Right cardiac atrium (tissue), 5 donors: ENCODE measurements around the gene RANBP3. TPM values are rescaled to one million over a fixed set of nuclear protein-coding genes. Genes with fewer than 3 reads are reported as not detected.

ENCODE experiments used
- ATAC-seq, 2 donors: fragments of 200-7000 bp; cut with Tn5 transposase; one replicate each; pipeline versions ENCODE4 v1.8.0 to v1.9.1; 2020; ENCODE audit warnings: moderate library complexity in 2 of 2, mild to moderate bottlenecking in 1 of 2
- DNase-seq, 3 donors: peaks; one replicate each; pipeline ENCODE4 v3.0.0-alpha.2; 2020
- H3K27ac ChIP-seq: one replicate; pipeline ENCODE4 v1.5.1; 2013; ENCODE audit warnings: mild to moderate bottlenecking, low read length, control low read depth, moderate library complexity
- H3K27me3 ChIP-seq: one replicate; pipeline ENCODE4 v1.6.1; 2013; ENCODE audit not compliant: control insufficient read depth, insufficient read depth
- H3K4me1 ChIP-seq: one replicate; pipeline ENCODE4 v1.6.1; 2013; ENCODE audit warnings: low read length; ENCODE audit not compliant: control insufficient read depth, insufficient read depth
- H3K4me3 ChIP-seq: one replicate; pipeline ENCODE4 v1.5.1; 2013; ENCODE audit warnings: low read length, control low read depth
- H3K9me3 ChIP-seq: one replicate; pipeline ENCODE4 v1.6.1; 2013; ENCODE audit warnings: low read length; ENCODE audit not compliant: control insufficient read depth
- WGBS: extraction: QIAGEN DNeasy Blood & Tissue Kit; methylation state at CpG from one replicate; pipeline ENCODE4 v1.1.7; 2013; 5-methylcytosine and 5-hydroxymethylcytosine counted together
- intact Hi-C, 4 donors: fragments of 100-400 bp; cut with DNase I; formaldehyde crosslinking; loops; one replicate each; pipeline versions ENCODE4 v1.11.0 to v1.14.0; 2022 to 2023
- polyA plus RNA-seq: library from polyadenylated mRNA; stranded (reverse); fragments of 200-250 nt; gene quantifications from one replicate; pipeline ENCODE4 v1.2.3, GENCODE V29; 2013
- total RNA-seq, 4 donors: library from RNA; stranded (reverse); fragmentation: NEBNext Ultra II Directional; extraction: Animal tissue kit (Norgen Biotek cat#: 25700); gene quantifications; one replicate each; pipeline ENCODE4 v1.2.1, GENCODE V29; 2021
- donor health status: healthy with polysubstance abuse.
- donor health status: DM: no; HTN: yes; CAD: no.
- donor health status: DM: no; HTN: no; CAD: no.
- donor health status: DM: no; HTN: yes; CAD: no; lungs with severe emphysema.
- donor health status: DM: yes; HTN: yes; CAD: no.

The RANBP3 gene
- total and polyA plus RNA-seq, 5 donors = 49.6 to 73.8 (median 65.4) TPM

GRCh38 chr19:5935473-5936291, 42.3 kb downstream of the RANBP3 start:
- Histone ChIP-seq H3K4me3 (no peak overlapping the region), H3K27ac (peak overlapping the region; percentile 46), H3K27me3 (no peaks in the 10 kb centered on the region), H3K9me3 (no peaks in the 10 kb centered on the region), H3K4me1 (peaks cover 2% of the 10 kb centered on the region)
- peak in 2 of 3 donors; percentile 71 to 75 for DNase-seq
- 57% methylated on average over 25 of the region's 25 CpGs for WGBS
- intact Hi-C loops = no loop called here
- peak; percentile 32 to 52 for ATAC-seq

- Histone ChIP-seq H3K9me3 (no peaks in the 10 kb centered on the region), H3K27me3 (no peaks in the 10 kb centered on the region), H3K4me3 (no peak overlapping the region), H3K27ac (peak overlapping the region; percentile 49), H3K4me1 (peaks cover 2% of the 10 kb centered on the region)
- peak; percentile 10 to 60 for ATAC-seq
- peak in 2 of 3 donors; percentile 65 to 77 for DNase-seq
- 48% methylated on average over 16 of the region's 16 CpGs for WGBS
- intact Hi-C loops = no loop called here
These were observed 43.0 kb downstream of the RANBP3 start for GRCh38 chr19:5934774-5935472.

GRCh38 chr19:5934069-5934401, 43.9 kb downstream of the RANBP3 start:
- H3K27ac ChIP-seq = no peak overlapping the region
- WGBS = 76% methylated on average over 5 of the region's 5 CpGs
- DNase-seq (peak in 1 of 3 donors; percentile 50), ATAC-seq (peak in 1 of 2 donors; percentile 11)
- peaks cover 2% of the 10 kb centered on the region for H3K4me1 ChIP-seq
- H3K4me3 ChIP-seq = no peak overlapping the region
- intact Hi-C loops = no loop called here
- no peaks in the 10 kb centered on the region for H3K27me3 ChIP-seq
- no peaks in the 10 kb centered on the region for H3K9me3 ChIP-seq

- DNase-seq (peak in 2 of 3 donors; percentile 50 to 54), ATAC-seq (peak in 1 of 2 donors; percentile 8)
- Histone ChIP-seq H3K27ac (no peak overlapping the region), H3K4me3 (no peak overlapping the region), H3K27me3 (no peaks in the 10 kb centered on the region), H3K4me1 (peaks cover 2% of the 10 kb centered on the region), H3K9me3 (no peaks in the 10 kb centered on the region)
- intact Hi-C loops = no loop called here
- 76% methylated on average over 20 of the region's 20 CpGs for WGBS
These were observed 44.4 kb downstream of the RANBP3 start for GRCh38 chr19:5933391-5934068.

GRCh38 chr19:5932609-5933262, 45.2 kb downstream of the RANBP3 start:
- no peaks in the 10 kb centered on the region for H3K9me3 ChIP-seq
- DNase-seq (peak in 2 of 3 donors; percentile 40 to 43), ATAC-seq (no peak)
- WGBS = 92% methylated on average over 21 of the region's 21 CpGs
- intact Hi-C loops = no loop called here
- no peak overlapping the region for H3K27ac ChIP-seq
- H3K4me1 ChIP-seq = peaks cover 2% of the 10 kb centered on the region
- H3K4me3 ChIP-seq = no peak overlapping the region
- H3K27me3 ChIP-seq = no peaks in the 10 kb centered on the region

- Histone ChIP-seq H3K4me3 (no peak overlapping the region), H3K9me3 (no peaks in the 10 kb centered on the region), H3K27me3 (no peaks in the 10 kb centered on the region), H3K27ac (no peak overlapping the region), H3K4me1 (peaks cover 4% of the 10 kb centered on the region)
- 97% methylated on average over 18 of the region's 18 CpGs for WGBS
- DNase-seq (peak in 2 of 3 donors; percentile 37 to 44), ATAC-seq (no peak)
- intact Hi-C loops = no loop called here
These were observed 45.8 kb downstream of the RANBP3 start for GRCh38 chr19:5932146-5932545.

GRCh38 chr19:5931251-5931650, 46.7 kb downstream of the RANBP3 start:
- Histone ChIP-seq H3K4me1 (peaks cover 6% of the 10 kb centered on the region), H3K27me3 (no peaks in the 10 kb centered on the region), H3K27ac (no peak overlapping the region), H3K4me3 (no peak overlapping the region), H3K9me3 (no peaks in the 10 kb centered on the region)
- no peak for ATAC-seq
- intact Hi-C loops = no loop called here
- DNase-seq = peak in 2 of 3 donors; percentile 35 to 41
- 89% methylated on average over 11 of the region's 11 CpGs for WGBS

- Histone ChIP-seq H3K27ac (no peak overlapping the region), H3K27me3 (no peaks in the 10 kb centered on the region), H3K4me1 (peaks cover 4% of the 10 kb centered on the region), H3K4me3 (no peak overlapping the region), H3K9me3 (no peaks in the 10 kb centered on the region)
- DNase-seq = peak in 1 of 3 donors; percentile 49
- 84% methylated on average over 14 of the region's 14 CpGs for WGBS
- ATAC-seq = no peak
- intact Hi-C loops = no loop called here
These were observed 48.3 kb downstream of the RANBP3 start for GRCh38 chr19:5929625-5930024.

- H3K27ac ChIP-seq = no peak overlapping the region
- H3K4me3 ChIP-seq = no peak overlapping the region
- 88% methylated on average over 13 of the region's 13 CpGs for WGBS
- no peaks in the 10 kb centered on the region for H3K9me3 ChIP-seq
- H3K27me3 ChIP-seq = no peaks in the 10 kb centered on the region
- no peak for ATAC-seq
- intact Hi-C loops = no loop called here
- peak in 1 of 3 donors; percentile 16 for DNase-seq
- peaks cover 4% of the 10 kb centered on the region for H3K4me1 ChIP-seq
These were observed 48.8 kb downstream of the RANBP3 start for GRCh38 chr19:5929179-5929578.

GRCh38 chr19:5927441-5927821, 50.5 kb downstream of the RANBP3 start:
- intact Hi-C loops = no loop called here
- Histone ChIP-seq H3K27me3 (no peaks in the 10 kb centered on the region), H3K4me3 (no peak overlapping the region), H3K9me3 (no peaks in the 10 kb centered on the region), H3K4me1 (peaks cover 4% of the 10 kb centered on the region), H3K27ac (peak overlapping the region; percentile 68)
- DNase-seq = no peak
- no peak for ATAC-seq
- 71% methylated on average over 8 of the region's 8 CpGs for WGBS
